Measurements from ENCODE around the gene TXNRD2.

GRCh38 chr22:19916006-19916405 lies 25.6 kb downstream of the TXNRD2 start:
- TF ChIP-seq POLR2A (IDR thresholded peaks at IDR 0.05) (no peak), EP300 (IDR thresholded peaks at IDR 0.05) (no peak), CTCF (IDR thresholded peaks at IDR 0.05) (no peak)

Measured in tibial nerve (tissue), 4 donors.